Hepatic stellate cell (primary cell): ENCODE measurements around the gene PGAP6.

ENCODE experiments used
- DNase-seq: peaks from one replicate; pipeline ENCODE4 v3.0.0; 2011; ENCODE audit warnings: low spot score

The PGAP6 gene

GRCh38 chr16:330741-331140 lies 51.0 kb downstream of the PGAP6 start:
- DNase-seq: no peak

DNA sequence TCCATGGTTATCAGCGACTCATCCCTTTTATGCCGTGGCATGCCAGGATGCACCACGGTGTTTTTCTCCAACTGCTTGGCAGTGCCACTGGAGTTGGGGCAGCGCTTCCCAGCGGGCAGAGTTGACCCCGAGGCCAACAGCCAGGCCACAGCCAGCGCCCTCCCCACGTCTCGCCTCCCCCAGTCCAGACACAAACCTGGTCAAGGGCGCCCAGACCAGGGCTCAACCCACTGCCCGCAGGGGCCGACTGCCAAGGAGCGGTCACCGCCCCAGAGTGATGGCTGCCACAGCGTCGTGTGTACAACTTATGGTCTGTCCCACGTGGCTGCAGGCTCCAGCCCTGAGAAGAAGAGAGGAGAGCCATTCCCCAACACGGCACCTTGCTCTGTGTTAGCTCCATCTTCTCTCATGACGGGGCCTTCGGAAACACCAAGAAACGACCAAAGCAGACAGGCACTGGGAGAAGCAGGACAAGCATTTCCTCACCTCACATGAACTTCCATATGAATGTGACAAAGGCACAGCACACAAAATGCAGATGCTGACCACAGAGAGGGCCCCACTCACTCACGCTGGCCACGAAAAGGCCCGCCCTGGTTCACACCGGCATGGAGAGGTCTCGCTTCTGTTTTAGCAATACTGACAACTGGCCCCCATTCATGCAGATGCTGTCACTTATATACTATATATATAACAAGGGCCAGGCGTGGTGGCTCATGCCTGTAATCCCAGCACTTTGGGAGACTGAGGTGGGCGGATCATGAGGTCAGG lies 56.2 kb downstream of the PGAP6 start:
- DNase-seq: no peak

DNA sequence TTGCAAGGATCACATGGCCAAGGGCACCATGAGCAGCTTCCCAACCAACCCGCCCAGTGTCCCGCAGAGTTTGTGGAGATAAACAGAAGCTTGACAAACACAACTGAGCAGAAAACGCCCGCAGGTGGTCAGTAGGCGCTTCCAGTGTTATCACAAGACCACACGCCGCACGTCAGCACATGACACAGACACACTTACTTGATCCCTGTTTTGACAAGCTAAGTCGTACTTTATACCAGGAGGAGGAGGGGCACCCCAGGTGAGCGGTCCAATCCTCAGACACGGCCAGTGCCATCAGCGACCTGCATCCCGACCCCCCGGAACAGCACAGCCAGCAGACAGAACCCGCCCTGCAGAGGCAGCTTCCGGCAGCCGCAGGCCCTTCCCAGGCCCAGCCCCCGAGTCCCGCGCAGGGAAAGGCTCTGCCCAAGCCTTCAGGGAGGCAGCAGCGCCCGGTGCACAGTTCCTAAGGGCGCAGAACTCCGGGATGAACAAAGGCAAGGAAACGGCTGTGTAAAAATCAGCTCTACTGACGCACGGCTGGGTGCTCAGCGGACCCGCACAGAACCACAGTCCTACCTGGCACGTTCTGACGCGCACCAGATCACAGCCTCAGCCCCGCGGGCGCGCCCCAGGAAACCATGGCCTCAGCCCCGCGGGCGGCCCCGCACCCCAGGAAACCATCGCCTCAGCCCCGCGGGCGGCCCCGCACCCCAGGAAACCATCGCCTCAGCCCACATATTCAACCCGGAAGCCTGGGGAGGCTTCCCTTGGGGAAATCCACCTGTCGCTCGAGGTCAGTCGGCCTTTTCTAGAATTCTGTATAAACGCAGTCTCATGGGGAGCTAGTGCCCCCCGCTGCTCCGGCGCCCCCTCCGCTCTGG lies 57.1 kb downstream of the PGAP6 start:
- no peak for DNase-seq

- no peak for DNase-seq
These were observed 57.7 kb downstream of the PGAP6 start for GRCh38 chr16:324201-324450.

GRCh38 chr16:322476-323143 lies 59.2 kb downstream of the PGAP6 start:
- DNase-seq: no peak

DNA sequence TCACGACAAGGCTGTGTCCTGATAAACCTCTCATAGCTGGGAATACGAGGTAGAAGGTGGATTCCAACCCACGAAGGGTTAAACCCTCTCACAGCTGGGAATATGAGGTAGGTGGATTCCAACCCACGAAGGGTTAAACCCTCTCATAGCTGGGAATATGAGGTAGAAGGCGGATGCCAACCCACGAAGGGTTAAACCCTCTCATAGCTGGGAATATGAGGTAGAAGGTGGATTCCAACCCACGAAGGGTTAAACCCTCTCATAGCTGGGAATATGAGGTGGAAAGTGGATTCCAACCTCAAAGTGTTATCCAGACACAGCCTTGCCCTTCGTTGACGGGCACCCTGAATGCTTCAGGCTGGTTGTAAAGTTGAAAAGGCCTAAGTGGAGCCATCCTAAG lies 60.2 kb downstream of the PGAP6 start:
- no peak for DNase-seq
